Measurements from ENCODE around the gene GUK1. TPM values are rescaled to one million over a fixed set of nuclear protein-coding genes. Genes with fewer than 3 reads are reported as not detected.
A peak's percentile ranks its signal among the peaks of the same experiment; 100 is the strongest.

Gene GUK1
- total RNA-seq, 4 donors from 2014 or later, result 359 to 470 (median 422) TPM

DNA sequence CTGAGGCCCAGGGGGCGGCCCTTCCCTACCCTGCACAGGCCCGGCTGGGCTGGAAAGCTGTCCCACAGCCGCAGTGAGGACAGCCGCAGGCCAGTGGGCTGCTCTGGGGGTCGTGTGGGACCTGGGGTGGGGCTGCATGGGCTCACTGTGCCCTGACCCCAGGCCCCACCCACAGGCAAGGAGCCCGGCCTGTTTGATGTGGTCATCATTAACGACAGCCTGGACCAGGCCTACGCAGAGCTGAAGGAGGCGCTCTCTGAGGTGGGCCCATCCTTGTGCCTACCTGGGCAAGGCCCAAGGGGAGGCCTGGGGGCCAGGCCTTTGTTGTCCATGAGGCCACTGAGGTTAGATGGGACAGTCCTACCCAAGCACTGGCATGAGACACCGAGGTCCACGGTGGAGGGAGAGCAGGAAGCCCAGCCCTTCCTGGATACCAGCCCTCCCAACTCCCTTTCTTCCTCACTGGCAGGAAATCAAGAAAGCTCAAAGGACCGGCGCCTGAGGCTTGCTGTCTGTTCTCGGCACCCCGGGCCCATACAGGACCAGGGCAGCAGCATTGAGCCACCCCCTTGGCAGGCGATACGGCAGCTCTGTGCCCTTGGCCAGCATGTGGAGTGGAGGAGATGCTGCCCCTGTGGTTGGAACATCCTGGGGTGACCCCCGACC, 8.2 kb downstream of the GUK1 start:
- peak in 1 of 2 donors; percentile 83 for DNase-seq (ENCODE audit: low spot score in 2 of 2)
- H3K4me3 ChIP-seq (ENCODE audit: low read depth, poor library complexity, severe bottlenecking), result no peak overlapping the region
- 22 to 55% methylated on average over 4 to 13 of the region's 18 CpGs for WGBS, 2 donors
- intact Hi-C loops (cut with DNase I; ENCODE audit: low total_unique reads), result no loop called here
- TF ChIP-seq, protein P1, sequence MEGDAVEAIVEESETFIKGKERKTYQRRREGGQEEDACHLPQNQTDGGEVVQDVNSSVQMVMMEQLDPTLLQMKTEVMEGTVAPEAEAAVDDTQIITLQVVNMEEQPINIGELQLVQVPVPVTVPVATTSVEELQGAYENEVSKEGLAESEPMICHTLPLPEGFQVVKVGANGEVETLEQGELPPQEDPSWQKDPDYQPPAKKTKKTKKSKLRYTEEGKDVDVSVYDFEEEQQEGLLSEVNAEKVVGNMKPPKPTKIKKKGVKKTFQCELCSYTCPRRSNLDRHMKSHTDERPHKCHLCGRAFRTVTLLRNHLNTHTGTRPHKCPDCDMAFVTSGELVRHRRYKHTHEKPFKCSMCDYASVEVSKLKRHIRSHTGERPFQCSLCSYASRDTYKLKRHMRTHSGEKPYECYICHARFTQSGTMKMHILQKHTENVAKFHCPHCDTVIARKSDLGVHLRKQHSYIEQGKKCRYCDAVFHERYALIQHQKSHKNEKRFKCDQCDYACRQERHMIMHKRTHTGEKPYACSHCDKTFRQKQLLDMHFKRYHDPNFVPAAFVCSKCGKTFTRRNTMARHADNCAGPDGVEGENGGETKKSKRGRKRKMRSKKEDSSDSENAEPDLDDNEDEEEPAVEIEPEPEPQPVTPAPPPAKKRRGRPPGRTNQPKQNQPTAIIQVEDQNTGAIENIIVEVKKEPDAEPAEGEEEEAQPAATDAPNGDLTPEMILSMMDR (IDR thresholded peaks at IDR 0.05), result no peak
- TF ChIP-seq POLR2A (IDR thresholded peaks at IDR 0.05), result no peak

DNA sequence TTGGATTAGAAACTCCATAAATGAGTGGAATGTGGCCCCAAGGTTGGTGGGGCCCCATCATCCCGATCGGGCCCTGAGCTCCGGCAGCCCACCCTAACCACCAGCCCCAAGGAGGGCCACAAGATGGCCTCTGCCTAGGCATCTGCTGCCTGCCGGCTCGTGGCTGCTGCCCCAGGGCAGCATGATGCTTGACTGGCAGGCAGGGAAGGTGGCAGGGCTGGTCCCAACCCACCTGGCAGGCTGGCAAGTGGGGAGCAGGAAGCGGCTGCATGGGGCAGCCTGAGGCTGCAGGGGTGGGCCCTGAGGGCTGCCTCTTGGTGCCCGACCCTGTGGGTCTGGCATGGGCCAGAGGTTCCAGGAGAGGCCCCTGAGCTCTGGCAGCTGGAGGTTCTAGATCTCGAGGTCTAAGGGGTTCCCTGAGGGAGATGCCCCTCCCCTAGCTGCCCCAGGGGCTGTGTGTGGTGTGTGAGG, 8.9 kb downstream of the GUK1 start:
- TF ChIP-seq, protein P1 (IDR thresholded peaks at IDR 0.05), result no peak
- TF ChIP-seq POLR2A (IDR thresholded peaks at IDR 0.05), result no peak
- peak in 1 of 2 donors; percentile 83 for DNase-seq (ENCODE audit: low spot score in 2 of 2)
- WGBS, 2 donors, result 25 to 60% methylated on average over 4 to 8 of the region's 8 CpGs
- intact Hi-C loops (cut with DNase I; ENCODE audit: low total_unique reads), result no loop called here
- no peak overlapping the region for H3K4me3 ChIP-seq (ENCODE audit: low read depth, poor library complexity, severe bottlenecking)

DNA sequence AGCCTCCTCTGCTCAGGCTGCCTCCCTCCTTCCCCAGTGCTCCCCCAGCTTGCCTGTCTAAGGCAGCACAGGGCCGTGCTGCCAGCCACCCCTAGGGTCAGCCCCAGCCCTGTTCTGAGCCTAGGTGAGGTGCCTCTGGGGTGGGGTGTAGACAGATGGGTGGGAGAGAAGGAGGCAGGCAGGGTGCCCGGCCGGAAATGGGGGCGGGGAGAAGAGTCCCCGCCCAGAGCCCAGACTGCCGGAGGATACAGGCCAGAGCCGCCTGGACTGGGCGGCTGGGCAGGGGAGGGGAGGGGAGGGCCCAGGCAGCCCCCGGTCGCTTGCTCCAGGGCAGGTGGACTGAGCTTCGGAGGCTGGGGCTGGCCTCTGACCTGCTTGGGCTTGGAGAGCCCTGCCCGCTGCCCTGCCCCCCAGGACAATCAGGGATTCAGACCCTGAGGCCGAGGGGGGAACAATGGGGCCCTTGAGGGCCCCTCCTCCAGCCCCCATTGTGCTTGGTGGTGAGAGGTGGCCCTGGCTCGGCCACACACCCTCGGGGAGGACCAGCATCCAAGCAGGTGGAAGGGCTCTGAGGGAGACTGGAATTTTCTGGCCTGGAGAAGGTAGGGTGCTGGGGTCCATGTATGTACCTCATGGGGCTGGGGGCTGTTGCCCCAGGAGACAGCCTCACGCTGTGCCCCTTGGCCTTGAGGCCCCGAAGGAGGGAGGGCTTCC, 9.5 kb downstream of the GUK1 start, which contains the start of gene GJC2:
Gene GJC2, plus strand, starts transcription at position 525 of the 714 bp plus-strand sequence. CDS start 7,829 bp downstream, outside the sequence.
- intact Hi-C loops (cut with DNase I; ENCODE audit: low total_unique reads), result no loop called here
- TF ChIP-seq, protein P1 (IDR thresholded peaks at IDR 0.05), result no peak
- no peak for TF ChIP-seq POLR2A (IDR thresholded peaks at IDR 0.05)
- 11 to 42% methylated on average over 12 to 17 of the region's 17 CpGs for WGBS, 2 donors
- peak in 1 of 2 donors; percentile 91 for DNase-seq (ENCODE audit: low spot score in 2 of 2)
- H3K4me3 ChIP-seq (ENCODE audit: low read depth, poor library complexity, severe bottlenecking), result no peak within 1 kb of the TSS

DNA sequence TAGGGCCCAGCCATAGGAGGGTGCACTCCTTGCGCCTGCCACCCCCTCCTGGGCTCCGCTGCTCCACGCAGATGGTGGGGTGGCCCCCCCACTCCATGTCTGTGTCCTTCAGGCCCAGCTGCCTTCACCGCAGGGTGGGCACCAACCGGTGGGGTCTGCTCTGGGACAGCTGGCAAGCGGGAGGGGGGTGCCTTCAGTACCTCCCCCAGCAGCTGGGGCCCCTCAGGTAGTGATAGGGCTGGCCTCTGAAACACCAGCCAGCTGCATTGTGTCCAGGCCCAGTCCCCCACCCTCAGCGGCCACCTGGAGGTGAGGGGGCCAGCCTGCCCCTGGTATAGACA, 10.0 kb downstream of the GUK1 start:
- TF ChIP-seq, protein P1 (IDR thresholded peaks at IDR 0.05), result no peak
- whole genome bisulfite sequencing, 2 donors, result 39 to 58% methylated on average over 4 to 7 of the region's 7 CpGs
- no peak overlapping the region for H3K4me3 ChIP-seq (ENCODE audit: low read depth, poor library complexity, severe bottlenecking)
- intact Hi-C loops (cut with DNase I; ENCODE audit: low total_unique reads), result no loop called here
- DNase-seq (ENCODE audit: low spot score in 2 of 2), result peak in 1 of 2 donors; percentile 86

DNA sequence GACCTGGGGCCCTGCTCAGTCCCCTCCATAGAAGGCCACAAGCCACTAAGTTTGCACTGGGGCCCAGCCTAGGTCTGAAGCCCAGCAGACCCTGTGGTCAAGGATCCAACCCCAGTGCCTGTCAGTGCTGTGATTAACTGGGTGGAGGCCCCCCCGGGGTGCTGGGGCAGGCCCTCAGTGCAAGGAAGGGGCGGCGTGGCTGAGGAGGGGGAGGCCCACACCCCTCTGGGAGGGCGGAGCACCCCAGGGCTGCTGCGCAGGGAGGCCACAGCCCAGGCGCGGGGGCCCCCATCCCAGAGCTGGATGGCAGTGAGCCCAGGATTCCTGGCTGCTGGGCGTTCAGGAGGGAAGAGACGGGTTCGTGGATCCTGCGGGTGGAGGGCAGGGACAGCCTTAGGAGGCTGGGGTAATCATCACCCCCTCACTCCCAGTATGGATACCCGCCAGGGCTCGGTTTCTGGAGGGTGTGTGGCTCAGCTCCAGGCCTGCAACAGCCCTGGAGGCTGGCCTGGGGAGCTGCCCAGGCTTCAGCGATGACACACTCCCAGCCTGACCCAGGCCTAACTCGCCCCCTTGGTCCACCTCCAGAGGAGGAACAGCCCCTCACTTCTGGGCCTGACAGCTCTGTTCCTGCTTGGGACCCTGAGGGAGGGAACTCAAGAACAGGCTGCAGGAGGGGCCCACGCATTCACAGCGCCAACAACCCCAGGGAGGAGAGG, 10.5 kb downstream of the GUK1 start:
- DNase-seq (ENCODE audit: low spot score in 2 of 2), result peak in 1 of 2 donors; percentile 91
- intact Hi-C loops (cut with DNase I; ENCODE audit: low total_unique reads), result no loop called here
- no peak overlapping the region for H3K4me3 ChIP-seq (ENCODE audit: low read depth, poor library complexity, severe bottlenecking)
- 18 to 24% methylated on average over 6 to 11 of the region's 17 CpGs for WGBS, 2 donors
- TF ChIP-seq, protein P1 (IDR thresholded peaks at IDR 0.05), result no peak
- TF ChIP-seq POLR2A (IDR thresholded peaks at IDR 0.05), result no peak

Data from lower leg skin (tissue), 4 donors.